GM12891 (cell line): ENCODE data around the gene FBXW9.

Experiments used
- POLR2A ChIP-seq: IDR thresholded peaks from 2 replicates; pipeline ENCODE4 v1.6.1; 2011; ENCODE audit warnings: low read depth, low read length, control low read depth
- POLR2AphosphoS5 ChIP-seq: IDR thresholded peaks from 2 replicates; pipeline ENCODE4 v1.6.1; 2011; ENCODE audit warnings: low read depth, low read length, control low read depth
- TAF1 ChIP-seq: IDR thresholded peaks from 2 replicates; pipeline ENCODE4 v1.6.1; 2011; ENCODE audit warnings: low read depth, low read length, control low read depth

GRCh38 chr19:12698138-12698537, 1.7 kb upstream of the FBXW9 start:
- TF ChIP-seq POLR2A (no peak), POLR2AphosphoS5 (no peak), TAF1 (no peak)
